Ishikawa (cell line): ENCODE results near the gene SH3BP4.

Experiments used
- CEBPB ChIP-seq: IDR thresholded peaks from 2 replicates; pipeline ENCODE4 v1.6.1; 2012
- CREB1 ChIP-seq: IDR thresholded peaks from 2 replicates; pipeline ENCODE4 v1.6.1; 2012; ENCODE audit warnings: low read depth
- EGR1 ChIP-seq: IDR thresholded peaks from 2 replicates; pipeline ENCODE4 v1.6.1; 2012
- EP300 ChIP-seq: IDR thresholded peaks from 2 replicates; pipeline ENCODE4 v1.6.1; 2012; ENCODE audit warnings: borderline replicate concordance
- MAX ChIP-seq: IDR thresholded peaks from 2 replicates; pipeline ENCODE4 v1.6.1; 2012
- NFIC ChIP-seq: IDR thresholded peaks from 2 replicates; pipeline ENCODE4 v1.6.1; 2012
- RAD21 ChIP-seq: IDR thresholded peaks from 2 replicates; pipeline ENCODE4 v1.6.1; 2012; ENCODE audit warnings: low read depth
- REST ChIP-seq: IDR thresholded peaks from 2 replicates; pipeline ENCODE4 v1.6.1; 2012; ENCODE audit warnings: low read depth, mild to moderate bottlenecking
- TCF12 ChIP-seq: IDR thresholded peaks from 2 replicates; pipeline ENCODE4 v1.6.1; 2012; ENCODE audit warnings: low read depth
- YY1 ChIP-seq: IDR thresholded peaks from 2 replicates; pipeline ENCODE4 v1.6.1; 2012; ENCODE audit warnings: low read depth

- TF ChIP-seq CEBPB (no peak), YY1 (no peak), EP300 (no peak), REST (no peak), RAD21 (no peak), TCF12 (no peak), EGR1 (peak; percentile 44), CREB1 (no peak), NFIC (no peak), MAX (peak; percentile 35; the same call in 1 of the 2 replicates)
Measured at GRCh38 chr2:234950730-234951663, 820 bp upstream of the SH3BP4 start.
